HCT116 (cell line): ENCODE data around the gene C9orf85. TPM values are rescaled to one million over a fixed set of nuclear protein-coding genes. Genes with fewer than 3 reads are reported as not detected.

Experiments
- ATAC-seq: fragments of 200-7000 bp; cut with Tn5 transposase; 2 replicates; pipeline ENCODE4 v1.9.1; 2020; ENCODE audit warnings: mild to moderate bottlenecking, moderate library complexity
- BruUV-seq: library from RNA; stranded (reverse); fragments of 400-500 nt; replicated peaks from 2 replicates; lab custom pipeline; 2021; lab: Mats Ljungman, UMichigan
- CTCF ChIA-PET: fragments of 300-600 bp; sonication (Branson Sonifier 250); formaldehyde crosslinking; loops from one replicate; lab custom pipeline; 2021; ENCODE audit warnings: antibody characterized with exemption; lab: Charles Lee
- POLR2A ChIA-PET: fragments of 300-600, 350-600 bp; sonication (Branson Sonifier 250); formaldehyde crosslinking; loops from one replicate; lab custom pipeline; 2021; ENCODE audit warnings: antibody characterized with exemption; lab: Charles Lee
- RAD21 ChIA-PET, 2 experiments: fragments of 300-600 bp; sonication (Branson Sonifier 250); formaldehyde crosslinking; loops; one replicate each; lab custom pipeline; 2023; ENCODE audit warnings: low total read pairs in 2 of 2; ENCODE audit not compliant: uncharacterized antibody in 2 of 2, unreplicated experiment in 2 of 2, low non-redundant PET in 1 of 2; lab: Charles Lee
- DNase-seq: peaks from one replicate; pipeline ENCODE4 v3.0.0-alpha.2; 2010; ENCODE audit warnings: low read depth, low spot score
- H2AFZ ChIP-seq: fragments of 200-600 bp; shearing (Covaris generic), sonication (generic); 2 replicates; pipeline ENCODE4 v1.6.1; 2017; ENCODE audit warnings: low read depth, mixed run types, mixed read lengths, antibody characterized with exemption, low read length; ENCODE audit not compliant: poor library complexity, severe bottlenecking
- H3K27ac ChIP-seq: 2 replicates; pipeline ENCODE4 v1.5.1; 2012; ENCODE audit warnings: low read depth, low read length
- H3K27me3 ChIP-seq: fragments of 200-600 bp; sonication (generic); 2 replicates; pipeline ENCODE4 v1.6.1; 2016; ENCODE audit warnings: mixed run types, low read length, mixed read lengths; ENCODE audit not compliant: insufficient read depth
- H3K36me3 ChIP-seq, 2 experiments: fragments of 200-500 bp in 1 of 2; fragments of 200-600 bp in 1 of 2; sonication (Bioruptor generic) in 1 of 2; sonication (generic) in 1 of 2; 2 replicates each; pipeline versions ENCODE4 v1.5.1 to v1.6.1; 2014 to 2016; ENCODE audit warnings: low read length in 2 of 2, inconsistent platforms in 1 of 2, mixed read lengths in 1 of 2, mixed run types in 1 of 2; ENCODE audit not compliant: insufficient read depth in 2 of 2, control insufficient read depth in 1 of 2
- H3K4me1 ChIP-seq, 2 experiments: fragments of 200-600 bp in 1 of 2; sonication (generic) in 1 of 2; 2 replicates each; pipeline versions ENCODE4 v1.5.1 to v1.6.1; 2012 to 2017; ENCODE audit warnings: low read length in 2 of 2, inconsistent platforms in 1 of 2, mild to moderate bottlenecking in 1 of 2, mixed read lengths in 1 of 2, mixed run types in 1 of 2, moderate library complexity in 1 of 2; ENCODE audit not compliant: insufficient read depth in 2 of 2, control insufficient read depth in 1 of 2
- H3K4me2 ChIP-seq: fragments of 200-600 bp; sonication (generic); 2 replicates; pipeline ENCODE4 v1.6.1; 2017; ENCODE audit warnings: mixed run types, low read length, mixed read lengths
- H3K4me3 ChIP-seq, 2 experiments: fragments of 200-600 bp in 1 of 2; sonication (generic) in 1 of 2; replicated peaks in 1 of 2; 2 replicates each; pipeline ENCODE4 v1.5.1; 2011 to 2016; ENCODE audit warnings: low read length in 2 of 2, control low read depth in 1 of 2, low read depth in 1 of 2, mild to moderate bottlenecking in 1 of 2, mixed read lengths in 1 of 2, mixed run types in 1 of 2
- H3K79me2 ChIP-seq: fragments of 200-600 bp; sonication (generic); 2 replicates; pipeline ENCODE4 v1.6.1; 2017; ENCODE audit warnings: mild to moderate bottlenecking, mixed run types, low read length, moderate library complexity, mixed read lengths; ENCODE audit not compliant: insufficient read depth
- H3K9ac ChIP-seq: fragments of 200-600 bp; sonication (generic); 2 replicates; pipeline ENCODE4 v1.6.1; 2016; ENCODE audit warnings: low read length, mixed read lengths
- H3K9me2 ChIP-seq: fragments of 200-600 bp; sonication (generic), shearing (Covaris generic); 2 replicates; pipeline ENCODE4 v1.6.1; 2017; ENCODE audit warnings: mixed run types, mild to moderate bottlenecking, moderate library complexity; ENCODE audit not compliant: insufficient read depth
- H3K9me3 ChIP-seq, 2 experiments: fragments of 200-500 bp in 1 of 2; fragments of 200-600 bp in 1 of 2; sonication (Bioruptor generic) in 1 of 2; sonication (generic) in 1 of 2; 2 replicates each; pipeline ENCODE4 v1.6.1; 2014 to 2017; ENCODE audit warnings: low read length in 2 of 2, mixed read lengths in 2 of 2, inconsistent platforms in 1 of 2, low read depth in 1 of 2, mild to moderate bottlenecking in 1 of 2, mixed run types in 1 of 2, moderate library complexity in 1 of 2; ENCODE audit not compliant: control insufficient read depth in 1 of 2, insufficient read depth in 1 of 2
- H4K20me1 ChIP-seq: fragments of 200-600 bp; sonication (generic), shearing (Covaris generic); 2 replicates; pipeline ENCODE4 v1.6.1; 2017; ENCODE audit warnings: mixed run types, mild to moderate bottlenecking, moderate library complexity; ENCODE audit not compliant: insufficient read depth
- ATF3 ChIP-seq: IDR thresholded peaks from 2 replicates; pipeline ENCODE4 v1.6.1; 2012
- CBX3 ChIP-seq: IDR thresholded peaks from 2 replicates; pipeline ENCODE4 v1.6.1; 2012; ENCODE audit warnings: low read depth
- CTCF ChIP-seq, 3 experiments: fragments of 200-600 bp in 1 of 3; sonication (generic) in 1 of 3; IDR thresholded peaks in 2 of 3; conservative IDR thresholded peaks in 1 of 3; 2 replicates each; pipeline ENCODE4 v1.5.1; 2012 to 2017; ENCODE audit warnings: low read depth in 2 of 3, low read length in 2 of 3, antibody characterized with exemption in 1 of 3, borderline replicate concordance in 1 of 3, control low read depth in 1 of 3, mild to moderate bottlenecking in 1 of 3, mixed read lengths in 1 of 3, mixed run types in 1 of 3, moderate library complexity in 1 of 3; ENCODE audit not compliant: insufficient read depth in 1 of 3
- EGR1 ChIP-seq: IDR thresholded peaks from 2 replicates; pipeline ENCODE4 v1.6.1; 2012; ENCODE audit warnings: low read depth
- EZH2 ChIP-seq: fragments of 200-600 bp; sonication (generic); IDR thresholded peaks from 2 replicates; pipeline ENCODE4 v1.6.1; 2017; ENCODE audit warnings: antibody characterized with exemption, mixed run types
- EZH2phosphoT487 ChIP-seq: fragments of 200-600 bp; IDR thresholded peaks from 2 replicates; pipeline ENCODE4 v1.6.1; 2018; ENCODE audit warnings: antibody characterized with exemption, borderline replicate concordance
- JUND ChIP-seq: IDR thresholded peaks from 2 replicates; pipeline ENCODE4 v1.6.1; 2012
- POLR2A ChIP-seq: IDR thresholded peaks from 2 replicates; pipeline ENCODE4 v1.7.0; 2011; ENCODE audit warnings: borderline replicate concordance; ENCODE audit not compliant: insufficient read depth, insufficient read length; ENCODE audit errors: extremely low read depth
- POLR2AphosphoS5 ChIP-seq: IDR thresholded peaks from 2 replicates; pipeline ENCODE4 v1.6.1; 2011; ENCODE audit warnings: mild to moderate bottlenecking, low read depth, low read length, moderate library complexity
- REST ChIP-seq: IDR thresholded peaks from 2 replicates; pipeline ENCODE4 v1.6.1; 2012; ENCODE audit warnings: low read depth
- SRF ChIP-seq: IDR thresholded peaks from 2 replicates; pipeline ENCODE4 v1.6.1; 2012; ENCODE audit warnings: low read depth
- TCF7L2 ChIP-seq: IDR thresholded peaks from 2 replicates; pipeline ENCODE4 v1.7.0; 2011; ENCODE audit warnings: borderline replicate concordance, inconsistent platforms; ENCODE audit not compliant: insufficient read depth, insufficient read length; ENCODE audit errors: extremely low read depth
- ZNF274 ChIP-seq: fragments of 200-500 bp; sonication (Bioruptor generic); IDR thresholded peaks from 2 replicates; pipeline ENCODE4 v1.6.1; 2014; ENCODE audit warnings: mild to moderate bottlenecking, low read depth, low read length, inconsistent platforms
- intact Hi-C: fragments of 100-400 bp; cut with micrococcal nuclease; formaldehyde crosslinking; loops from 2 replicates; pipeline ENCODE4 v1.10.0; 2022
- total RNA-seq: library from RNA; stranded (reverse); gene quantifications from one replicate; pipeline ENCODE4 v1.2.1, GENCODE V29; 2021; ENCODE audit not compliant: unreplicated experiment
- TF ChIP-seq, protein P1 (sequence below): IDR thresholded peaks from 2 replicates; pipeline ENCODE4 v1.6.1; 2012

Gene C9orf85
- total RNA-seq, 1 experiment from 2014 or later = 12.4 TPM

GRCh38 chr9:71911908-71912335, 483 bp downstream of the C9orf85 start:
- Histone ChIP-seq H3K9me2 (no peaks in the 10 kb centered on the region), H3K27ac (peak overlapping the region; percentile 58), H3K27me3 (no peaks in the 10 kb centered on the region), H3K36me3 (no peaks in the 10 kb centered on the region), H3K79me2 (peaks cover 89% of the 10 kb centered on the region), H2AFZ (peak overlapping the region; percentile 28), H3K4me3 (peak overlapping the region; percentile 77 to 89), H4K20me1 (0 out of 2 replicates have a peak, but pooled peaks cover 13% of the 10 kb centered on the region), H3K4me2 (peak overlapping the region; percentile 77), H3K9me3 (no peaks in the 10 kb centered on the region), H3K4me1 (peaks cover 5 to 16% of the 10 kb centered on the region in 2 experiments), H3K9ac (peak overlapping the region; percentile 71)
- TSS peak; percentile 66 for BruUV-seq
- ChIA-PET CTCF (interaction anchor here (1.9 kb wide), 1 partner anchor 93 kb away, joined by 6 read pairs; no protein-coding TSS in a partner anchor), POLR2A (interaction anchor here (1.0 to 1.2 kb wide), 3 partner anchors 14 to 106 kb away, joined by 3 to 7 read pairs (median 3); no protein-coding TSS in a partner anchor), RAD21 (no interaction called here)
- ATAC-seq = no peak
- no peak for DNase-seq
- TF ChIP-seq EGR1 = 0 out of 2 replicates have a peak, but pooled peaks have one; percentile 3
- TF ChIP-seq, protein P1, sequence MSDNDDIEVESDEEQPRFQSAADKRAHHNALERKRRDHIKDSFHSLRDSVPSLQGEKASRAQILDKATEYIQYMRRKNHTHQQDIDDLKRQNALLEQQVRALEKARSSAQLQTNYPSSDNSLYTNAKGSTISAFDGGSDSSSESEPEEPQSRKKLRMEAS = no peak
- no peak for TF ChIP-seq TCF7L2
- no peak for TF ChIP-seq JUND
- no peak for TF ChIP-seq POLR2A
- intact Hi-C loops = no loop called here

GRCh38 chr9:71915495-71915894, 4.1 kb downstream of the C9orf85 start:
- ChIA-PET RAD21 (no interaction called here), POLR2A (interaction anchor here (1.1 kb wide), 1 partner anchor 12 kb away, joined by 3 read pairs; no protein-coding TSS in a partner anchor), CTCF (no interaction called here)
- intact Hi-C loops = no loop called here
- Histone ChIP-seq H3K9ac (no peak overlapping the region), H4K20me1 (peaks cover 3% of the 10 kb centered on the region; the same call in 1 of the 2 replicates), H3K4me1 (peaks cover 0 to 7% of the 10 kb centered on the region in 2 experiments; a peak in 2 of 4 replicates), H3K79me2 (peaks cover 77% of the 10 kb centered on the region), H3K9me2 (no peaks in the 10 kb centered on the region), H3K27ac (no peak overlapping the region), H3K4me2 (no peak overlapping the region), H3K9me3 (no peaks in the 10 kb centered on the region), H2AFZ (no peak overlapping the region), H3K27me3 (no peaks in the 10 kb centered on the region), H3K36me3 (no peaks in the 10 kb centered on the region), H3K4me3 (no peak overlapping the region)
- BruUV-seq = no TSS peak
- ATAC-seq (no peak), DNase-seq (no peak)
- no peak for TF ChIP-seq POLR2A
- TF ChIP-seq EZH2phosphoT487 = no peak
- TF ChIP-seq CTCF (IDR thresholded peaks at IDR 0.05 in 2 of 3, conservative IDR thresholded peaks at IDR 0.05 in 1 of 3; ENCODE audit: borderline replicate concordance in 1 of 3, insufficient read depth in 1 of 3, low read depth in 2 of 3, low read length in 2 of 3) = no peak
- TF ChIP-seq CBX3 = no peak
- no peak for TF ChIP-seq REST
- no peak for TF ChIP-seq POLR2AphosphoS5
- TF ChIP-seq EZH2 = no peak
- TF ChIP-seq, protein P1 = no peak
- no peak for TF ChIP-seq ATF3
- no peak for TF ChIP-seq ZNF274
- no peak for TF ChIP-seq SRF
